Endodermal cell (in vitro differentiated cells): ENCODE measurements around the gene BACE1-AS. TPM values are rescaled to one million over a fixed set of nuclear protein-coding genes. Genes with fewer than 3 reads are reported as not detected.

Source experiments
- DNase-seq: peaks from one replicate; pipeline ENCODE4 v3.0.0-alpha.2; 2017
- H3K27ac ChIP-seq: 2 replicates; pipeline ENCODE4 v1.5.1; 2013; ENCODE audit warnings: mild to moderate bottlenecking, low read depth, low read length, moderate library complexity
- H3K27me3 ChIP-seq: 2 replicates; pipeline ENCODE4 v1.6.1; 2013; ENCODE audit warnings: mild to moderate bottlenecking, low read length, moderate library complexity; ENCODE audit not compliant: insufficient read depth, control insufficient read depth, poor library complexity, severe bottlenecking
- H3K36me3 ChIP-seq: 2 replicates; pipeline ENCODE4 v1.7.0; 2013; ENCODE audit warnings: mild to moderate bottlenecking, low read length, moderate library complexity; ENCODE audit not compliant: control insufficient read depth, insufficient read depth
- H3K4me1 ChIP-seq: one replicate; pipeline ENCODE4 v1.7.0; 2013; ENCODE audit warnings: low read length; ENCODE audit not compliant: control insufficient read depth, insufficient read depth
- H3K4me3 ChIP-seq: 2 replicates; pipeline ENCODE4 v1.5.1; 2013; ENCODE audit warnings: mild to moderate bottlenecking, low read length, moderate library complexity
- H3K9ac ChIP-seq: 2 replicates; pipeline ENCODE4 v1.6.1; 2013; ENCODE audit warnings: mild to moderate bottlenecking, low read length, moderate library complexity; ENCODE audit not compliant: poor library complexity, severe bottlenecking; ENCODE audit errors: extremely low read depth
- H3K9me3 ChIP-seq: 2 replicates; pipeline ENCODE4 v1.6.1; 2013; ENCODE audit warnings: mild to moderate bottlenecking, low read length, moderate library complexity; ENCODE audit not compliant: control insufficient read depth
- H3K27ac Mint-ChIP-seq: 2 replicates; pipeline ENCODE4 v1.8.0; 2020; ENCODE audit warnings: mixed read lengths
- H3K27me3 Mint-ChIP-seq: 2 replicates; pipeline ENCODE4 v1.8.0; 2021; ENCODE audit warnings: mild to moderate bottlenecking, mixed read lengths; ENCODE audit not compliant: insufficient read depth
- H3K36me3 Mint-ChIP-seq: 2 replicates; pipeline ENCODE4 v1.8.0; 2020; ENCODE audit warnings: low read depth, mixed read lengths
- H3K4me1 Mint-ChIP-seq: 2 replicates; pipeline ENCODE4 v1.8.0; 2020; ENCODE audit warnings: mixed read lengths
- H3K4me3 Mint-ChIP-seq: 2 replicates; pipeline ENCODE4 v1.8.0; 2020; ENCODE audit warnings: mild to moderate bottlenecking, moderate library complexity, mixed read lengths
- H3K9me3 Mint-ChIP-seq: 2 replicates; pipeline ENCODE4 v1.8.0; 2020; ENCODE audit warnings: mild to moderate bottlenecking, mixed read lengths
- CTCF ChIP-seq: fragments of 200-600 bp; sonication (generic); conservative IDR thresholded peaks from 2 replicates; pipeline ENCODE4 v1.5.0; 2021; ENCODE audit warnings: antibody characterized with exemption, mild to moderate bottlenecking
- WGBS, 2 experiments: methylation state at CpG; one replicate each; pipeline versions ENCODE4 v1.1.5 to v1.1.7; 2013; ENCODE audit warnings: missing lambda C conversion rate in 2 of 2, mixed read lengths in 1 of 2; ENCODE audit not compliant: insufficient coverage in 1 of 2, insufficient read length in 1 of 2; 5-methylcytosine and 5-hydroxymethylcytosine counted together
- total RNA-seq, 2 donors: library from RNA; stranded (reverse); fragmentation: NEBNext Ultra II Directional in 1 of 2; extraction: Animal tissue kit (Norgen Biotek cat#: 25700) in 1 of 2; gene quantifications; 2 replicates in 1 of 2; 3 replicates in 1 of 2; pipeline ENCODE4 v1.2.1, GENCODE V29; 2021

BACE1-AS gene
- total RNA-seq, 2 donors from 2014 or later = 15.0 to 15.5 TPM

- Histone ChIP-seq H3K9me3 (no peaks in the 10 kb centered on the region), H3K9ac (no peak overlapping the region), H3K36me3 (peaks cover 6% of the 10 kb centered on the region), H3K4me1 (peaks cover 29% of the 10 kb centered on the region), H3K4me3 (no peak overlapping the region), H3K27me3 (no peaks in the 10 kb centered on the region), H3K27ac (no peak overlapping the region)
- peaks cover 1% of the 10 kb centered on the region for H3K27me3 Mint-ChIP-seq
- peaks cover 2% of the 10 kb centered on the region for H3K36me3 Mint-ChIP-seq
- no peak for DNase-seq
- H3K27ac Mint-ChIP-seq = no peak overlapping the region
- TF ChIP-seq CTCF = no peak
- H3K4me3 Mint-ChIP-seq = no peak overlapping the region
- peaks cover 42% of the 10 kb centered on the region for H3K4me1 Mint-ChIP-seq
- H3K9me3 Mint-ChIP-seq = no peaks in the 10 kb centered on the region
- WGBS, 2 experiments = 72 to 75% methylated on average over 4 of the region's 4 CpGs
These were observed 12.0 kb downstream of the BACE1-AS start for GRCh38 chr11:117303101-117303500.

GRCh38 chr11:117303646-117304315, 12.6 kb downstream of the BACE1-AS start:
- Histone ChIP-seq H3K27me3 (no peaks in the 10 kb centered on the region), H3K4me3 (no peak overlapping the region), H3K9ac (no peak overlapping the region), H3K9me3 (no peaks in the 10 kb centered on the region), H3K4me1 (peaks cover 29% of the 10 kb centered on the region), H3K27ac (no peak overlapping the region), H3K36me3 (peaks cover 6% of the 10 kb centered on the region)
- Mint-ChIP-seq H3K9me3 (no peaks in the 10 kb centered on the region), H3K36me3 (no peaks in the 10 kb centered on the region), H3K27me3 (peaks cover 1% of the 10 kb centered on the region), H3K4me1 (peaks cover 42% of the 10 kb centered on the region), H3K27ac (no peak overlapping the region), H3K4me3 (no peak overlapping the region)
- TF ChIP-seq CTCF = no peak
- DNase-seq = no peak
- 88 to 89% methylated on average over 3 to 4 of the region's 5 CpGs for WGBS, 2 experiments

GRCh38 chr11:117305145-117305544, 14.0 kb downstream of the BACE1-AS start:
- Histone ChIP-seq H3K36me3 (peaks cover 6% of the 10 kb centered on the region), H3K4me1 (peaks cover 20% of the 10 kb centered on the region), H3K9ac (no peak overlapping the region), H3K27ac (no peak overlapping the region), H3K4me3 (no peak overlapping the region), H3K27me3 (no peaks in the 10 kb centered on the region), H3K9me3 (no peaks in the 10 kb centered on the region)
- H3K9me3 Mint-ChIP-seq = no peaks in the 10 kb centered on the region
- no peaks in the 10 kb centered on the region for H3K36me3 Mint-ChIP-seq
- peaks cover 1% of the 10 kb centered on the region for H3K27me3 Mint-ChIP-seq
- peaks cover 30% of the 10 kb centered on the region for H3K4me1 Mint-ChIP-seq
- WGBS, 2 experiments = 87 to 91% methylated on average over 2 to 3 of the region's 3 CpGs
- no peak overlapping the region for H3K4me3 Mint-ChIP-seq
- no peak for DNase-seq
- no peak overlapping the region for H3K27ac Mint-ChIP-seq
- TF ChIP-seq CTCF = no peak
